ENCODE measurements around the gene MEIKIN. TPM values are rescaled to one million over a fixed set of nuclear protein-coding genes. Genes with fewer than 3 reads are reported as not detected.
A peak's percentile ranks its signal among the peaks of the same experiment; 100 is the strongest.

Gene MEIKIN
- total and polyA plus RNA-seq, 2 experiments from 2014 or later = not detected

DNA sequence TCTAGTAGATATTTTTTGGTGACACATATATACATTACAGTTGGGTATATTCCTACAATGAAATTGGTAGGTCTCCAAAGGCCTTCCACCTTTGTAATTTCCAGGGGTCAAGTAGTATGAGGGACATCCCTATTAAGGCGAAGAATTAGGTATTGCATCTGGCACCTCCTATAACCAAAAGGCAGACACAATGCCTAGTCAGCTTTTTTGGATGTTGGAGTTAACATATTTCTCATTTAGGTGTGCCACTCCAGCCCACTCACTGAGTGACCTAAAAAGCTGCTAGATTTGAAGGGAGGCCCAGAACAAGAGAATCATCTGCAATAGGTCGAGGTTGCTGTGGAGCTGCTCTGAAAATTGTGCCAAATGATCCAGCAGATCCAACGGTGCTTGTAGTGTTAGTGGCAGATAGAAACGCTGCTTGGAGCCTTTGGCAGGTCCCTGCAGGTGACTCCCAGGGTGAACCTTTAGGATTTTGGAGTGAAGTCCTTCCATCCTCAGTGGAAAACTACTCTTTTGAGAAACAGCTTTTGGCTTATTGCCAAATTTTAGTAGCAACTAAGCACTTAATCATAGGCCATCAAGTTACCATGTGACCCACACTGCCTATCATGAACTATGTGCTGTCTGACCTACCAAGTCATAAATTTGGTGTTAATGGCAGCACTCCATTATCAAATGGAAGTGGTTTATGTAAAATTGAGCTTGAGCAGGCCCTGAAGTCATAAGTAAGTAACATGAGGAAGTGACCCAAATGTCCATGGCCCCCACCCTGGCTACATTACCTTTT lies 132.9 kb downstream of the MEIKIN start (continued):
- TF ChIP-seq, protein P1, sequence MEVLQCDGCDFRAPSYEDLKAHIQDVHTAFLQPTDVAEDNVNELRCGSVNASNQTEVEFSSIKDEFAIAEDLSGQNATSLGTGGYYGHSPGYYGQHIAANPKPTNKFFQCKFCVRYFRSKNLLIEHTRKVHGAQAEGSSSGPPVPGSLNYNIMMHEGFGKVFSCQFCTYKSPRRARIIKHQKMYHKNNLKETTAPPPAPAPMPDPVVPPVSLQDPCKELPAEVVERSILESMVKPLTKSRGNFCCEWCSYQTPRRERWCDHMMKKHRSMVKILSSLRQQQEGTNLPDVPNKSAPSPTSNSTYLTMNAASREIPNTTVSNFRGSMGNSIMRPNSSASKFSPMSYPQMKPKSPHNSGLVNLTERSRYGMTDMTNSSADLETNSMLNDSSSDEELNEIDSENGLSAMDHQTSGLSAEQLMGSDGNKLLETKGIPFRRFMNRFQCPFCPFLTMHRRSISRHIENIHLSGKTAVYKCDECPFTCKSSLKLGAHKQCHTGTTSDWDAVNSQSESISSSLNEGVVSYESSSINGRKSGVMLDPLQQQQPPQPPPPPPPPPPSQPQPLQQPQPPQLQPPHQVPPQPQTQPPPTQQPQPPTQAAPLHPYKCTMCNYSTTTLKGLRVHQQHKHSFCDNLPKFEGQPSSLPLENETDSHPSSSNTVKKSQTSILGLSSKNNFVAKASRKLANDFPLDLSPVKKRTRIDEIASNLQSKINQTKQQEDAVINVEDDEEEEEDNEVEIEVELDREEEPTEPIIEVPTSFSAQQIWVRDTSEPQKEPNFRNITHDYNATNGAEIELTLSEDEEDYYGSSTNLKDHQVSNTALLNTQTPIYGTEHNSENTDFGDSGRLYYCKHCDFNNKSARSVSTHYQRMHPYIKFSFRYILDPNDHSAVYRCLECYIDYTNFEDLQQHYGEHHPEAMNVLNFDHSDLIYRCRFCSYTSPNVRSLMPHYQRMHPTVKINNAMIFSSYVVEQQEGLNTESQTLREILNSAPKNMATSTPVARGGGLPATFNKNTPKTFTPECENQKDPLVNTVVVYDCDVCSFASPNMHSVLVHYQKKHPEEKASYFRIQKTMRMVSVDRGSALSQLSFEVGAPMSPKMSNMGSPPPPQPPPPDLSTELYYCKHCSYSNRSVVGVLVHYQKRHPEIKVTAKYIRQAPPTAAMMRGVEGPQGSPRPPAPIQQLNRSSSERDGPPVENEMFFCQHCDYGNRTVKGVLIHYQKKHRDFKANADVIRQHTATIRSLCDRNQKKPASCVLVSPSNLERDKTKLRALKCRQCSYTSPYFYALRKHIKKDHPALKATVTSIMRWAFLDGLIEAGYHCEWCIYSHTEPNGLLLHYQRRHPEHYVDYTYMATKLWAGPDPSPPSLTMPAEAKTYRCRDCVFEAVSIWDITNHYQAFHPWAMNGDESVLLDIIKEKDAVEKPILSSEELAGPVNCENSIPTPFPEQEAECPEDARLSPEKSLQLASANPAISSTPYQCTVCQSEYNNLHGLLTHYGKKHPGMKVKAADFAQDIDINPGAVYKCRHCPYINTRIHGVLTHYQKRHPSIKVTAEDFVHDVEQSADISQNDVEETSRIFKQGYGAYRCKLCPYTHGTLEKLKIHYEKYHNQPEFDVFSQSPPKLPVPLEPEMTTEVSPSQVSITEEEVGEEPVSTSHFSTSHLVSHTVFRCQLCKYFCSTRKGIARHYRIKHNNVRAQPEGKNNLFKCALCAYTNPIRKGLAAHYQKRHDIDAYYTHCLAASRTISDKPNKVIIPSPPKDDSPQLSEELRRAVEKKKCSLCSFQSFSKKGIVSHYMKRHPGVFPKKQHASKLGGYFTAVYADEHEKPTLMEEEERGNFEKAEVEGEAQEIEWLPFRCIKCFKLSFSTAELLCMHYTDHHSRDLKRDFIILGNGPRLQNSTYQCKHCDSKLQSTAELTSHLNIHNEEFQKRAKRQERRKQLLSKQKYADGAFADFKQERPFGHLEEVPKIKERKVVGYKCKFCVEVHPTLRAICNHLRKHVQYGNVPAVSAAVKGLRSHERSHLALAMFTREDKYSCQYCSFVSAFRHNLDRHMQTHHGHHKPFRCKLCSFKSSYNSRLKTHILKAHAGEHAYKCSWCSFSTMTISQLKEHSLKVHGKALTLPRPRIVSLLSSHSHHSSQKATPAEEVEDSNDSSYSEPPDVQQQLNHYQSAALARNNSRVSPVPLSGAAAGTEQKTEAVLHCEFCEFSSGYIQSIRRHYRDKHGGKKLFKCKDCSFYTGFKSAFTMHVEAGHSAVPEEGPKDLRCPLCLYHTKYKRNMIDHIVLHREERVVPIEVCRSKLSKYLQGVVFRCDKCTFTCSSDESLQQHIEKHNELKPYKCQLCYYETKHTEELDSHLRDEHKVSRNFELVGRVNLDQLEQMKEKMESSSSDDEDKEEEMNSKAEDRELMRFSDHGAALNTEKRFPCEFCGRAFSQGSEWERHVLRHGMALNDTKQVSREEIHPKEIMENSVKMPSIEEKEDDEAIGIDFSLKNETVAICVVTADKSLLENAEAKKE (CRISPR knock-in tag; IDR thresholded peaks at IDR 0.05) = no peak
- TF ChIP-seq JUNB (IDR thresholded peaks at IDR 0.05; ENCODE audit: unreplicated experiment) (no peak), POLR2AphosphoS5 (IDR thresholded peaks at IDR 0.05; ENCODE audit: low read depth) (no peak)
- TF ChIP-seq, protein P2, sequence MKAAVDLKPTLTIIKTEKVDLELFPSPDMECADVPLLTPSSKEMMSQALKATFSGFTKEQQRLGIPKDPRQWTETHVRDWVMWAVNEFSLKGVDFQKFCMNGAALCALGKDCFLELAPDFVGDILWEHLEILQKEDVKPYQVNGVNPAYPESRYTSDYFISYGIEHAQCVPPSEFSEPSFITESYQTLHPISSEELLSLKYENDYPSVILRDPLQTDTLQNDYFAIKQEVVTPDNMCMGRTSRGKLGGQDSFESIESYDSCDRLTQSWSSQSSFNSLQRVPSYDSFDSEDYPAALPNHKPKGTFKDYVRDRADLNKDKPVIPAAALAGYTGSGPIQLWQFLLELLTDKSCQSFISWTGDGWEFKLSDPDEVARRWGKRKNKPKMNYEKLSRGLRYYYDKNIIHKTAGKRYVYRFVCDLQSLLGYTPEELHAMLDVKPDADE (IDR thresholded peaks at IDR 0.05) = no peak

DNA sequence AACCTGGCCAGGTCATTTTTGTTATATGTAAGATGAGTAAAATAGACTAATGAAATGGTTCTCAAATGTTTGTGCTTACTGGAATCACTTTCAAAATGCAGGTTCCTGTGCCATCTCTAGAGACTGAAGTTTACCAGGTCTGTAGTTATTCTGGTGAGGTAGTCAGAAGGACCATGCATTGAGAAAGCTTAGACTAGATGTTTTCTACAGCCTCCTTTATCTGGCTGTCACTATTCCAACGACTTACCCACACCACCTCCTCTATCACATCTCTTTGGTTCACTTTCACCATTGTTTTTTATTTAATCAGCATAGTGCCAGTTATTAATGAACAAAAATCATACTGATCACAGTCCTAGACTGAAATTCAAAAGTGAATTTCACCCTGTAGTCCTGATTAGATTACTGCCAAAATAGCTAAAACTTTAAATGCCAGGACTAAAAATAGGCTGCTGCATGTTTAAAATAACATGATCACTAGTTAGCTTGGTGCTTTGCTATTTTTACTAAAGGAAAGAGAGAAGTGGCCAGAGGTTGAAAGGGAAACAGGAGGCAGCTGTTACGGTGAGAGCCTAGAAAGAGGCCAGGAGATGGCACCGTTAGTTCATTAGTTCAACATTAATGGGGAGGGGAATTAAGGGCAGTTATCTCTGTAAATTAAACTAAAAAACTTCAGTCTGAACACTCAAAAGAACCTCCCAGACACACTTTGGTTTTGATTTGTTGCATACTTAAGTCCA lies 134.8 kb downstream of the MEIKIN start:
- Histone ChIP-seq H3K4me3 (no peak overlapping the region), H4K20me1 (replicated peaks; ENCODE audit: insufficient read depth) (no peaks in the 10 kb centered on the region), H2AFZ (no peak overlapping the region), H3K4me2 (no peak overlapping the region), H3K4me1 (ENCODE audit: insufficient read depth) (no peaks in the 10 kb centered on the region), H3K79me2 (replicated peaks; ENCODE audit: insufficient read depth) (no peaks in the 10 kb centered on the region), H3K27me3 (ENCODE audit: insufficient read depth) (no peaks in the 10 kb centered on the region), H3K9me2 (ENCODE audit: insufficient read depth) (peaks cover 2% of the 10 kb centered on the region; the same call in 1 of the 2 replicates), H3K27ac (ENCODE audit: low read depth) (no peak overlapping the region), H3F3A (replicated peaks; ENCODE audit: low read depth) (no peaks in the 10 kb centered on the region), H3K36me3 (ENCODE audit: insufficient read depth) (no peaks in the 10 kb centered on the region)
- no peak overlapping the region for H3K4me3 Mint-ChIP-seq
- H3K36me3 Mint-ChIP-seq (ENCODE audit: low read depth) = no peaks in the 10 kb centered on the region
- DNase-seq (ENCODE audit: low spot score) (peak; percentile 59), ATAC-seq (peak; percentile 74)
- no peaks in the 10 kb centered on the region for H3K9me3 Mint-ChIP-seq
- H3K27me3 Mint-ChIP-seq (ENCODE audit: insufficient read depth, low read depth, poor library complexity) = no peaks in the 10 kb centered on the region
- peaks cover 7% of the 10 kb centered on the region for H3K4me1 Mint-ChIP-seq
- H3K27ac Mint-ChIP-seq = no peak overlapping the region
- TF ChIP-seq, protein P3, sequence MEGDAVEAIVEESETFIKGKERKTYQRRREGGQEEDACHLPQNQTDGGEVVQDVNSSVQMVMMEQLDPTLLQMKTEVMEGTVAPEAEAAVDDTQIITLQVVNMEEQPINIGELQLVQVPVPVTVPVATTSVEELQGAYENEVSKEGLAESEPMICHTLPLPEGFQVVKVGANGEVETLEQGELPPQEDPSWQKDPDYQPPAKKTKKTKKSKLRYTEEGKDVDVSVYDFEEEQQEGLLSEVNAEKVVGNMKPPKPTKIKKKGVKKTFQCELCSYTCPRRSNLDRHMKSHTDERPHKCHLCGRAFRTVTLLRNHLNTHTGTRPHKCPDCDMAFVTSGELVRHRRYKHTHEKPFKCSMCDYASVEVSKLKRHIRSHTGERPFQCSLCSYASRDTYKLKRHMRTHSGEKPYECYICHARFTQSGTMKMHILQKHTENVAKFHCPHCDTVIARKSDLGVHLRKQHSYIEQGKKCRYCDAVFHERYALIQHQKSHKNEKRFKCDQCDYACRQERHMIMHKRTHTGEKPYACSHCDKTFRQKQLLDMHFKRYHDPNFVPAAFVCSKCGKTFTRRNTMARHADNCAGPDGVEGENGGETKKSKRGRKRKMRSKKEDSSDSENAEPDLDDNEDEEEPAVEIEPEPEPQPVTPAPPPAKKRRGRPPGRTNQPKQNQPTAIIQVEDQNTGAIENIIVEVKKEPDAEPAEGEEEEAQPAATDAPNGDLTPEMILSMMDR (conservative IDR thresholded peaks at IDR 0.05; ENCODE audit: low read depth in 2 of 2) = peak; percentile 61 to 78
- TF ChIP-seq JUNB (IDR thresholded peaks at IDR 0.05; ENCODE audit: unreplicated experiment) = no peak
